ENCODE data around the gene SYTL3. TPM values are rescaled to one million over a fixed set of nuclear protein-coding genes. Genes with fewer than 3 reads are reported as not detected.

SYTL3 gene
- total and polyA plus RNA-seq, 10 of the 15 experiments (the other 5 are each of a cell fraction or from before 2014, with no cell fraction given) = 3.3 to 12.1 (median 6.9) TPM

DNA sequence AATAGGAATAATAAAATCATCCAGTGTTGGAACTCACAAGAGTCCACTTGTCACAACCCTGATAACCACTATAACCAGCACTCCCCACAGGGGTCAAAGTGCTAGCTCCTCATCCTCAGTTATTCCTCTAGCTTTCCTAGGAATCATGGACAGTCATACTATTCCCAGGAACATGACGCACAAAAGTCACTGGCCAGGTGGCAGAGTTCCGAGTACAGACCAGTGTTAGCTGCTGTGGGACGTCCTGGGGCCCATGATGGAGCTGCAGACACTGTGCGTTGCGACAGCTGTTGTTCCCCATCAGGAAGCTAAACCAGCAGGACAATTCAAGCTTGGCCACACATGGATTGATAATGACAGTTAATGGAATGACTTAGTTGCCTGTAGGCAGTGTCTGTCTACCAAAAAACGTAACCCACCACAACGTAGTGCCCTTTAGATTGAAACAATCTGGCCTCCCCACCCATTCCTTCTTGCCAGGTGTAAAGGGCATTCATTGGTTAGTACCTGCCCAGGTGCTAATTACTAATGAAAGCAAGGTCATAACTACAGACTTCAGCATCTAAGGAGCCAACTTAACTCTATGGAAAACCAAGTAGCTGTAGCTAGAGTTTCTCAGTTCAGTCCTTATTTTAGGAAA, 151.9 kb downstream of the SYTL3 start:
- no peak overlapping the region for H3K4me3 ChIP-seq
- peaks cover 8% of the 10 kb centered on the region; the same call in 1 of the 2 replicates for H4K20me1 ChIP-seq (ENCODE audit: control insufficient read depth, insufficient read depth)
- peaks cover 93% of the 10 kb centered on the region for H3K79me2 ChIP-seq (ENCODE audit: control insufficient read depth, insufficient read depth, low read length)
- POLR2A ChIA-PET = interaction anchor here (0.7 to 2.0 kb wide), 3 partner anchors 9 to 68 kb away, joined by 3 to 10 read pairs (median 4); no protein-coding TSS in a partner anchor
- ATAC-seq (no peak), DNase-seq (ENCODE audit: low read depth, low spot score) (no peak), FAIRE-seq (no peak)
- no peak overlapping the region for H3K9ac ChIP-seq (ENCODE audit: control insufficient read depth, insufficient read depth, low read length)
- WGBS (ENCODE audit: insufficient coverage, insufficient replicate concordance, low lambda C conversion rate, missing lambda C conversion rate) = 75% methylated on average over 7 of the region's 7 CpGs
- TF ChIP-seq POLR2AphosphoS5 (IDR thresholded peaks at IDR 0.05; ENCODE audit: low read length) (peak; percentile 25; the same call in 1 of the 2 replicates), RAD51 (IDR thresholded peaks at IDR 0.05) (no peak), ZNF622 (IDR thresholded peaks at IDR 0.05) (no peak), CBX3 (IDR thresholded peaks at IDR 0.05; ENCODE audit: borderline replicate concordance, low read depth) (no peak), POLR2A (IDR thresholded peaks at IDR 0.05; ENCODE audit: low read depth, low read length) (0 out of 2 replicates have a peak, but pooled peaks have one; percentile 37)
- TF ChIP-seq, protein P1, sequence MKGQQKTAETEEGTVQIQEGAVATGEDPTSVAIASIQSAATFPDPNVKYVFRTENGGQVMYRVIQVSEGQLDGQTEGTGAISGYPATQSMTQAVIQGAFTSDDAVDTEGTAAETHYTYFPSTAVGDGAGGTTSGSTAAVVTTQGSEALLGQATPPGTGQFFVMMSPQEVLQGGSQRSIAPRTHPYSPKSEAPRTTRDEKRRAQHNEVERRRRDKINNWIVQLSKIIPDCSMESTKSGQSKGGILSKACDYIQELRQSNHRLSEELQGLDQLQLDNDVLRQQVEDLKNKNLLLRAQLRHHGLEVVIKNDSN (IDR thresholded peaks at IDR 0.05; ENCODE audit: borderline replicate concordance, extremely low read length, insufficient read depth, low read depth, low read length) = no peak
- H3K9me3 ChIP-seq (replicated peaks; ENCODE audit: control insufficient read depth, insufficient read depth, low read length) = no peaks in the 10 kb centered on the region
- BruUV-seq (replicated peaks) = no TSS peak
- H3K27ac ChIP-seq (ENCODE audit: control insufficient read depth, insufficient read depth) = no peak overlapping the region
- in situ Hi-C loops (cut with MboI) = no loop called here
- SMC1A ChIA-PET (ENCODE audit: uncharacterized antibody, unreplicated experiment) = interaction anchor here (0.5 to 4.2 kb wide), 7 partner anchors 9 to 171 kb away, joined by 3 to 26 read pairs (median 3); no protein-coding TSS in a partner anchor
- no peak overlapping the region for H2AFZ ChIP-seq (ENCODE audit: control insufficient read depth, low read depth, low read length)
- no peaks in the 10 kb centered on the region for H3K27me3 ChIP-seq (replicated peaks in 1 of 2; ENCODE audit: control insufficient read depth in 2 of 2, insufficient read depth in 2 of 2, low read length in 1 of 2)
- no peak overlapping the region for H3K4me2 ChIP-seq (ENCODE audit: control insufficient read depth, insufficient read depth)
- CTCF ChIA-PET = interaction anchor here (1.2 to 11.4 kb wide), 5 partner anchors 9 to 171 kb away, joined by 3 to 127 read pairs (median 7); no protein-coding TSS in a partner anchor
- H3K4me1 ChIP-seq (ENCODE audit: control insufficient read depth, insufficient read depth, low read length) = peaks cover 64% of the 10 kb centered on the region
- RAD21 ChIA-PET (ENCODE audit: unreplicated experiment) = interaction anchor here (0.6 to 1.3 kb wide), 4 partner anchors 9 to 169 kb away, joined by 3 to 5 read pairs (median 3); no protein-coding TSS in a partner anchor
- intact Hi-C loops (cut with micrococcal nuclease; ENCODE audit: unreplicated experiment) = no loop called here
- H3K36me3 ChIP-seq (ENCODE audit: control insufficient read depth in 2 of 2, insufficient read depth in 2 of 2, low read length in 1 of 2) = peaks cover 1 to 13% of the 10 kb centered on the region in 2 experiments; a peak in 3 of 4 replicates

Measured in GM12878 (cell line).